ENCODE results near the gene LGMN.

DNA sequence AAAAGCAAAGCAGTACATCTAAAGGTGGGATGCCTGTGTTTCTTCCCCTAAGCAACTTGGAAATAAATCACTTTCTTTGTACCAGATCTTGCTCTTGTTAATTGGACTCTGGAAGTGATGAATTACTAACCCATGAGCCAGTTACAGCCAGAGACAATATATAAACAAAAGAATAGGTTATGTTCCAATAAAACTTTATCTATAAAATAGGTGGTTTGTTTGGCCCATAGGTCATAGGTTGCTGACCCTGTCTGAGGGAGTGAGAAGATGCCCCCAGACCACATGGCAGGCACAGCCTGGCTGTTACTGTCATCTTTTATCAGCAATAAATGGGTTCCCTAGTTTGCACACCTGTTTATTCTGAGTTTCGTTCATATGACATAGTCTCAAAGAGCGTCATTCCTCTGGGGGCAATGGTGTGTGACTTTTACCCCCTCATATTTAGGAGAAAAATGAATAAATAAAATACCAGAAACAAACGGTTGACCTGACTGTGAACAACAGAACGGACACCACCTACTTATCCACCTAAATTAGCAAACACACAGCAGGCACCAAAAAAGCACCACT, 10.7 kb downstream of the LGMN start:
- TF ChIP-seq CBX5 (IDR thresholded peaks at IDR 0.05; ENCODE audit: low read depth, low read length) (no peak), USF2 (IDR thresholded peaks at IDR 0.05; ENCODE audit: low read length) (no peak), POLR2AphosphoS5 (IDR thresholded peaks at IDR 0.05; ENCODE audit: low read depth, low read length) (no peak)

All from H1 (cell line).